GM21619 (cell line): ENCODE data around the gene CYP2C18.
"Not testable (repeated sequence)": the region's sequence is repeated elsewhere in the genome, so short reads cannot be mapped to it uniquely, and the experiment has no call there.

Source experiments
- ATAC-seq: cut with Tn5 transposase; IDR thresholded peaks from one replicate; pipeline ENCODE4 v1.9.1; 2021; ENCODE audit not compliant: unreplicated experiment

The CYP2C18 gene

GRCh38 chr10:94738588-94738987 lies 55.1 kb downstream of the CYP2C18 start:
- ATAC-seq, result no peak

- no peak for ATAC-seq
Observed at GRCh38 chr10:94747137-94747536, 63.6 kb downstream of the CYP2C18 start.

GRCh38 chr10:94747838-94748237 lies 64.3 kb downstream of the CYP2C18 start:
- ATAC-seq, result no peak

- ATAC-seq, result no peak
Observed at GRCh38 chr10:94757916-94758315, 74.4 kb downstream of the CYP2C18 start.

- no peak for ATAC-seq
Observed at GRCh38 chr10:94760586-94761178, 77.2 kb downstream of the CYP2C18 start.

GRCh38 chr10:94762393-94762792 lies 78.9 kb downstream of the CYP2C18 start, which contains the start of gene CYP2C19:
CYP2C19 (plus strand) TSS chr10:94762681; CDS start chr10:94762706, 25 bp downstream.
- no peak for ATAC-seq

GRCh38 chr10:94775425-94775824 lies 91.9 kb downstream of the CYP2C18 start:
- ATAC-seq, result not testable (repeated sequence)

- ATAC-seq, result no peak
Observed at GRCh38 chr10:94777886-94778458, 94.4 kb downstream of the CYP2C18 start.

- ATAC-seq, result no peak
Observed at GRCh38 chr10:94780844-94781243, 97.3 kb downstream of the CYP2C18 start.

- ATAC-seq, result no peak
Observed at GRCh38 chr10:94784256-94784655, 100.7 kb downstream of the CYP2C18 start.

- ATAC-seq, result no peak
Observed at GRCh38 chr10:94785211-94785610, 101.7 kb downstream of the CYP2C18 start.
